Endothelial cell (in vitro differentiated cells): ENCODE data around the gene LZTS3. TPM values are rescaled to one million over a fixed set of nuclear protein-coding genes. Genes with fewer than 3 reads are reported as not detected.

Source experiments
- DNase-seq: peaks from one replicate; pipeline ENCODE4 v3.0.0; 2021; ENCODE audit warnings: low spot score
- H3K27ac Mint-ChIP-seq: one replicate; pipeline ENCODE4 v1.8.0; 2021; ENCODE audit warnings: mixed read lengths, inconsistent platforms; ENCODE audit not compliant: unreplicated experiment
- H3K27me3 Mint-ChIP-seq: one replicate; pipeline ENCODE4 v1.8.0; 2021; ENCODE audit warnings: mild to moderate bottlenecking, moderate library complexity, mixed read lengths, inconsistent platforms; ENCODE audit not compliant: unreplicated experiment
- H3K36me3 Mint-ChIP-seq: one replicate; pipeline ENCODE4 v1.8.0; 2021; ENCODE audit warnings: mild to moderate bottlenecking, low read depth, mixed read lengths, inconsistent platforms; ENCODE audit not compliant: unreplicated experiment
- H3K4me1 Mint-ChIP-seq: one replicate; pipeline ENCODE4 v1.8.0; 2021; ENCODE audit warnings: mild to moderate bottlenecking, mixed read lengths, inconsistent platforms; ENCODE audit not compliant: unreplicated experiment
- H3K4me3 Mint-ChIP-seq: one replicate; pipeline ENCODE4 v1.8.0; 2021; ENCODE audit warnings: mild to moderate bottlenecking, mixed read lengths, inconsistent platforms; ENCODE audit not compliant: unreplicated experiment
- H3K9me3 Mint-ChIP-seq: one replicate; pipeline ENCODE4 v1.8.0; 2021; ENCODE audit warnings: mixed read lengths, inconsistent platforms; ENCODE audit not compliant: unreplicated experiment
- total RNA-seq: library from RNA; stranded (reverse); fragmentation: NEBNext Ultra II Directional; extraction: Animal tissue kit (Norgen Biotek cat#: 25700); gene quantifications from one replicate; pipeline ENCODE4 v1.2.1, GENCODE V29; 2021; ENCODE audit not compliant: unreplicated experiment
- TF ChIP-seq, protein P1 (sequence below): fragments of 200-600 bp; sonication (generic); IDR thresholded peaks from one replicate; pipeline ENCODE4 v1.5.0; 2021; ENCODE audit warnings: antibody characterized with exemption; ENCODE audit not compliant: unreplicated experiment

LZTS3 gene
- total RNA-seq, 1 donor from 2014 or later = 6.1 TPM

GRCh38 chr20:3116341-3116740 lies 57.0 kb downstream of the LZTS3 start:
- TF ChIP-seq, protein P1, sequence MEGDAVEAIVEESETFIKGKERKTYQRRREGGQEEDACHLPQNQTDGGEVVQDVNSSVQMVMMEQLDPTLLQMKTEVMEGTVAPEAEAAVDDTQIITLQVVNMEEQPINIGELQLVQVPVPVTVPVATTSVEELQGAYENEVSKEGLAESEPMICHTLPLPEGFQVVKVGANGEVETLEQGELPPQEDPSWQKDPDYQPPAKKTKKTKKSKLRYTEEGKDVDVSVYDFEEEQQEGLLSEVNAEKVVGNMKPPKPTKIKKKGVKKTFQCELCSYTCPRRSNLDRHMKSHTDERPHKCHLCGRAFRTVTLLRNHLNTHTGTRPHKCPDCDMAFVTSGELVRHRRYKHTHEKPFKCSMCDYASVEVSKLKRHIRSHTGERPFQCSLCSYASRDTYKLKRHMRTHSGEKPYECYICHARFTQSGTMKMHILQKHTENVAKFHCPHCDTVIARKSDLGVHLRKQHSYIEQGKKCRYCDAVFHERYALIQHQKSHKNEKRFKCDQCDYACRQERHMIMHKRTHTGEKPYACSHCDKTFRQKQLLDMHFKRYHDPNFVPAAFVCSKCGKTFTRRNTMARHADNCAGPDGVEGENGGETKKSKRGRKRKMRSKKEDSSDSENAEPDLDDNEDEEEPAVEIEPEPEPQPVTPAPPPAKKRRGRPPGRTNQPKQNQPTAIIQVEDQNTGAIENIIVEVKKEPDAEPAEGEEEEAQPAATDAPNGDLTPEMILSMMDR = no peak
- Mint-ChIP-seq H3K4me1 (peaks cover 16% of the 10 kb centered on the region), H3K36me3 (peaks cover 11% of the 10 kb centered on the region), H3K9me3 (no peaks in the 10 kb centered on the region), H3K27ac (no peak overlapping the region), H3K4me3 (no peak overlapping the region), H3K27me3 (peaks cover 10% of the 10 kb centered on the region)
- no peak for DNase-seq

- H3K27me3 Mint-ChIP-seq = peaks cover 15% of the 10 kb centered on the region
- TF ChIP-seq, protein P1 = peak; percentile 96
- no peaks in the 10 kb centered on the region for H3K9me3 Mint-ChIP-seq
- no peak overlapping the region for H3K4me3 Mint-ChIP-seq
- H3K4me1 Mint-ChIP-seq = peaks cover 11% of the 10 kb centered on the region
- peak; percentile 46 for DNase-seq
- H3K36me3 Mint-ChIP-seq = peaks cover 8% of the 10 kb centered on the region
- no peak overlapping the region for H3K27ac Mint-ChIP-seq
These were observed 57.9 kb downstream of the LZTS3 start for GRCh38 chr20:3115190-3116107.

Other genes starting within 250 kb of the LZTS3 start
- 0.87 TPM for gene GNRH2, start 129.9 kb downstream of the LZTS3 start, total RNA-seq
- 28.9 TPM for gene MRPS26, start 127.5 kb downstream of the LZTS3 start, total RNA-seq
- gene OXT, start 101.9 kb downstream of the LZTS3 start, total RNA-seq = not detected
- gene AVP, start 88.8 kb downstream of the LZTS3 start, total RNA-seq = not detected
- 17.2 TPM for gene FASTKD5, start 13.7 kb downstream of the LZTS3 start, total RNA-seq
- gene UBOX5, start 13.7 kb downstream of the LZTS3 start, total RNA-seq = 6.9 TPM
- 45.3 TPM for gene DDRGK1, start 31.1 kb upstream of the LZTS3 start, total RNA-seq
- gene ITPA, start 35.9 kb upstream of the LZTS3 start, total RNA-seq = 45.9 TPM
- gene SLC4A11, start 65.6 kb upstream of the LZTS3 start, total RNA-seq = 30.6 TPM
- 18.8 TPM for gene DNAAF9, start 234.1 kb upstream of the LZTS3 start, total RNA-seq